GM19452 (cell line): ENCODE results near the gene PRM1.

ENCODE experiments used
- ATAC-seq: cut with Tn5 transposase; IDR thresholded peaks from one replicate; pipeline ENCODE4 v1.9.1; 2021; ENCODE audit not compliant: unreplicated experiment

The PRM1 gene

GRCh38 chr16:11254913-11255736 is 26.0 kb downstream of the PRM1 start:
- peak; percentile 4 for ATAC-seq

DNA sequence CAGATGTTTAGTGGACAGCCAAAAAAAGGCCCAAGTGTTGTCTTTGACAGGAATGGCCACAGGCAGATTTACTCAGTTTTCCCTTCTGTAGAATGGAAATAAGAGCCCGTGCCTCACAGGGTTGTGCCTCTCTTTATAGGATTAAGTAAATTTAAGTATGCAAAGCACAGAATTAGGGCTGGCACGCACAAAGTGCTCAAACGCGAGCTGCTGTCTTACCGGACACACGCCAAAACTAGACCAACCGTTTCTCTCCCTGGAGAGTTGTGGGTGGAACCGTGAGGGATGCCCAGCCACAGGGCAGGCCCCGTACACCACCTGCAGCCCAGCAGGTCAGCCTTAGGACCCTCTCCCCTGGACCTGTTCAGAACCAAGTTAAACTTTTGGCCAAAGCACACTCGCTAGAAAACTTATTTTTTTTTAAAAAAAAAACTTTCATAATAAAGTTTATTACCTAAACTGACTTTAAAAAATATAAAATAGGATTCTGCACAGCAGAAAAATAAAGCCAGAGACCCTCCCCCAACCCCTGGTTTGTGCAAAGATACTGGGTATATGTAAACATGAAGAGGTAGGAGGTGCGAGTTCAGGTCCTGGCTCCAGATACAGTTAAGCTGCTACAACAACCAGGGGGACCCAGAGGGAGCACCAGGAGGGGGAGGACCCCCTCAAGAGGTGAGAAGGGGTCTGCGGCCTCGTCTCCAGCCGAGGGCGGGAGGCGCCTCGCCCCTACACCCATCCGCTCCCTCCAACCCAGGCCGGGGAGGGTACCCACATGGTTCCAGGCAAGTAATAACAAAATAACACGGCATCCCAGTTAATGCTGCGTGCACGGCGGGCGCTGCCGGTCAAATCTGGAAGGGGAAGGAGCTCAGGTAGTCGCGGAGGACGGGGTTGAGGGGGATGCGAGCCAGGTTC is 26.9 kb downstream of the PRM1 start:
- ATAC-seq: no peak

- ATAC-seq: no peak
Observed at GRCh38 chr16:11253009-11253994, 27.8 kb downstream of the PRM1 start.

- ATAC-seq: no peak
Observed at GRCh38 chr16:11252482-11252931, 28.6 kb downstream of the PRM1 start.

- no peak for ATAC-seq
Observed at GRCh38 chr16:11251525-11252481, 29.3 kb downstream of the PRM1 start.

DNA sequence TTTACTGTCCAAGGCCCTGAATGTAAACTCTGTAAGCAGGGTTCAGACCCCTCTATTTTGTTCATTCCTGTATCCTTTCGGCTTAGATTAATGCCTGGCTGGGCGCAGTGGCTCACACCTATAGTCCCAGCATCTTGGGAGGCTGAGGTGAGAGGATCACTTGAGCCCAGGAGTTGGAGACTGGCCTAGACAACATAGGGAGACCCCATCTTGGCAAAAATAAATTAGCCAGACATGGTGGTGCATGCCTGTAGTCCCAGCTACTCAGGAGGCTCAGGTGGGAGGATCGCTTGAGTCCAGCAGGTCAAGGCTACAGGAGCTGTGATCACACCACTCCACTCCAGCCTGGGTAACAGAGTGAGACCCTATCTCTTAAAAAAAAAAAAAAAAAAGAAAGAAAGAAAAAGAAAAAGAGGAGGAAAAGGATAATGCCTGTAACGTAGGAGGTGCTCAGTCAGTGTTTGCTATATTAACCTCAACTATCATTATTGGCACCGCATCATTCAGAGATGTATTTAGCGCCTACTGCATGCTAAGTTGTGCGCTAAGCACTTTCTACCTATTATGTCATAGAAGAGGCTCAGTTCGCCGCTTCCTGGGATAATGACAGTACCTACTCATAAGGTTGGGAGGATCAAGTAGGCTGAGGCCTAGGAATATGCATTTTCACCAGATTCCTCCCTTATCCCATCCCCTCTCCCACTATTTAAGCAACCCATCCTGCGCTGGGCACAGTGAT is 30.2 kb downstream of the PRM1 start:
- ATAC-seq: no peak

- no peak for ATAC-seq
Observed at GRCh38 chr16:11250091-11250785, 30.9 kb downstream of the PRM1 start.

GRCh38 chr16:11249233-11250061 is 31.7 kb downstream of the PRM1 start:
- ATAC-seq: no peak

DNA sequence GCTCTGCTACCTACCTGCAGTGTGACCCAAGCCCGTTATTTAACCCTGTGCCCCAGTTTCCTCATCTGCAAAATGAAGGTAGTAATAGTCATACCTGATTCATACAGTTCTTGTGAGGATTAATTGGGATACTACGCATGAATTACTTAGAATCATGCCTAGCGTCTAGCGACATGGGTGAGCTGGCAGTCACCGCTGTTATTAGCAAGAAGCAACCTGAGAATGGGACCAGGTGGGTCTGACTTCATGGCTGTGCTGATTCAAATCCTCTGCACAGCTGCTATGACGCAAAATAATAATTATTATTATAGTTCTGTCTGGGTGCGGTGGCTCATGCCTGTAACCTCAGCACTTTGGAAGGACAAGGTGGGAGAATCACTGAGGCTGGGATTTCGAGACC is 33.0 kb downstream of the PRM1 start:
- ATAC-seq: no peak

GRCh38 chr16:11245988-11246387 is 35.1 kb downstream of the PRM1 start:
- no peak for ATAC-seq

GRCh38 chr16:11245222-11245737 is 35.9 kb downstream of the PRM1 start:
- ATAC-seq: no peak

GRCh38 chr16:11242658-11243057 is 38.5 kb downstream of the PRM1 start:
- ATAC-seq: no peak

DNA sequence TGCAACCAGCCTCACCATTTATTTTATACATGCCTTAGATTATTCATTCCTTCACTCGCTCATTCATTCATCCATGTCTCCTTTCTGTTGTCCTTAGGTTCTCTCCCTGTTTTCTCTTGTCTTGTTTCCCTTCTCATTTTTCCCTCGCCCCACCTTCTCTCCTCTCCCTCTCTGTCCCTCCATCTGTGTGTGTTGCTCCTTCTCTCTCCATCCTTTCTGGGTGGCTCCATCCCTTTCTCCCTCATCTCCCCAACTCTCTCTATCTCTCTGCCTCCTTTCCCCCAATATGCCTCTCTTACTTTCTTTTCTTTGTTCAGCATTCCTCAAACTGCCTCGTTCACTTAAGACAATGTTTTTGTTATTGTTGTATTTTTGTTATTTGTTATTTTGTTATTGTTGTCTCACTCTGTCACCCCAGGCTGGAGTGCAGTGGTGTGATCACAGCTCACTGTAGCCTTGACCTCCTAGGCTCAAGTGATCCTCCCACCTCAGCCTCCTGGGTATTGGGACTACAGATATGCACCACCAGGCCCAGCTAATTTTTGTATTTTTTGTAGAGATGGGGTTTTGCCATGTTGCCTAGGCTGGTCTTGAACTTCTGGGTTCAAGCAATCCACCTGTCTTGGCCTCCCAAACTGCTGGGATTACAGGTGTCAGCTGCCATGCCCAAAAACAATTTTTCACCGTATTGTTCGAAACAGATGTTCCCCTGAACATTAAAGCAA is 39.5 kb downstream of the PRM1 start:
- no peak for ATAC-seq

DNA sequence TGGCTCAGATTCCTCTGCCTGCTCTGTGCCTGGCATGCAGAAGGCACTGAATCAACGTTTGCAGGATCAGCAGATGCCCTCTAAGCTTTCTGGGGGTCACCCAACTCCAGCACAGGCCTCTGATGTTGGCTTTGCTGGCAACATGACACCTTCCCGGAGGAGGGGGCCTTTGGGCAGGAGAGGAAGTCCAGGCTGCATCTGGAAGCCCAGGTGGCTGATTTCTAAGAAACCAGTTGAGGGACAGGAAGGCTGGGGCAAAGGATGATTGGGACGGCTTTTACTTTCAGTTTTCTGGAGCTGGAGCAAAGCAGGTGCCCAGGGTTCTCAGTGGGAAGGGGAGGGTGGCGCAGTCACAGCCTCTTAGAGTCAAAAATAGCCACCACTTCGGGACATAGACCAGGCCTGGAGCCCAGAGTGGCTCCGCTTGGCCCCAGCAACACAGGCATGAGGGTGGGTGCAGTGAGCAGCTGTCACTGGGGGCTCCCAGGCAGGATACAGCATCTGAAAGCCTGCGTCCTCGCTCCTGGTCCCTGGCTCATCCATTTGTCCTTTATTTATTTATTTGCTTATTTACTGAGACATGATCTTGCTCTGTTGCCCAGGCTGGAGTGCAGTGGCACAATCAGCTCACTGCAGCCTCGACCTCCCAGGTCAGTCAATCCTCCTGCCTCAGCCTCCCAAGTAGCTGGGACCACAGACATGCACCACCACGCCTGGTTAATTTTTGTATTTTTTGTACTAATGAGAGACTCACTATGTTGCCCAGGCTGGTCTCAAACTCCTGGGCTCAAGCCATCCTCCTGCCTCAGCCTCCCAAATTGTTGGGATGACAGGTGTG is 40.3 kb downstream of the PRM1 start:
- ATAC-seq: no peak
